Fibroblast of lung (primary cell): Measurements from ENCODE around the gene GLRA2. TPM values are rescaled to one million over a fixed set of nuclear protein-coding genes. Genes with fewer than 3 reads are reported as not detected.

ENCODE experiments used
- DNase-seq, 2 donors: peaks; one replicate each; pipeline versions ENCODE4 v3.0.0 to v3.0.0-alpha.2; 2010; ENCODE audit warnings: low read depth in 2 of 2
- H2AFZ ChIP-seq: 2 replicates; pipeline ENCODE4 v1.5.1; 2012; ENCODE audit warnings: low read length, control low read depth, inconsistent platforms
- H3K27ac ChIP-seq: 2 replicates; pipeline ENCODE4 v1.5.1; 2011; ENCODE audit warnings: low read length, control low read depth; ENCODE audit not compliant: insufficient read depth
- H3K27me3 ChIP-seq: 2 replicates; pipeline ENCODE4 v1.5.1; 2011; ENCODE audit warnings: mild to moderate bottlenecking, low read length; ENCODE audit not compliant: control insufficient read depth, insufficient read depth
- H3K36me3 ChIP-seq: 2 replicates; pipeline ENCODE4 v1.5.1; 2011; ENCODE audit warnings: low read length; ENCODE audit not compliant: control insufficient read depth, insufficient read depth
- H3K4me1 ChIP-seq: 2 replicates; pipeline ENCODE4 v1.5.1; 2011; ENCODE audit warnings: low read length; ENCODE audit not compliant: control insufficient read depth, insufficient read depth; ENCODE audit errors: extremely low read depth
- H3K4me2 ChIP-seq: 2 replicates; pipeline ENCODE4 v1.5.1; 2011; ENCODE audit warnings: low read length, control low read depth; ENCODE audit not compliant: insufficient read depth; ENCODE audit errors: extremely low read depth
- H3K4me3 ChIP-seq, 4 experiments: fragments of 200-600 bp in 1 of 4; sonication (generic) in 1 of 4; replicated peaks in 1 of 4; 2 replicates each; pipeline ENCODE4 v1.5.1; 2011 to 2016; ENCODE audit warnings: low read length in 4 of 4, low read depth in 3 of 4, mild to moderate bottlenecking in 3 of 4, control low read depth in 2 of 4, inconsistent platforms in 1 of 4, mixed read lengths in 1 of 4; ENCODE audit not compliant: insufficient read depth in 1 of 4; ENCODE audit errors: control extremely low read depth in 1 of 4
- H3K79me2 ChIP-seq: 2 replicates; pipeline ENCODE4 v1.5.1; 2012; ENCODE audit warnings: mild to moderate bottlenecking, low read length, inconsistent platforms; ENCODE audit not compliant: control insufficient read depth, insufficient read depth
- H3K9ac ChIP-seq: 2 replicates; pipeline ENCODE4 v1.5.1; 2011; ENCODE audit warnings: mild to moderate bottlenecking, low read length, control low read depth; ENCODE audit not compliant: insufficient read depth
- H3K9me3 ChIP-seq: 2 replicates; pipeline ENCODE4 v1.5.1; 2012; ENCODE audit warnings: low read depth, low read length; ENCODE audit not compliant: control insufficient read depth, insufficient read depth
- H4K20me1 ChIP-seq: 2 replicates; pipeline ENCODE4 v1.5.1; 2011; ENCODE audit warnings: low read length; ENCODE audit not compliant: control insufficient read depth, insufficient read depth; ENCODE audit errors: extremely low read depth
- CTCF ChIP-seq, 2 donors: IDR thresholded peaks in 1 of 2; conservative IDR thresholded peaks in 1 of 2; 1 replicate in 1 of 2; 2 replicates in 1 of 2; pipeline ENCODE4 v1.5.1; 2011 to 2012; ENCODE audit warnings: low read length in 2 of 2, control low read depth in 1 of 2, inconsistent platforms in 1 of 2, low read depth in 1 of 2, mild to moderate bottlenecking in 1 of 2
- EZH2 ChIP-seq: IDR thresholded peaks from 2 replicates; pipeline ENCODE4 v1.5.1; 2012; ENCODE audit warnings: low read length, control low read depth, mild to moderate bottlenecking; ENCODE audit errors: missing control alignments
- polyA plus RNA-seq, 2 donors: library from polyadenylated mRNA; depleted of rRNA in 1 of 2; stranded (reverse) in 1 of 2; unstranded in 1 of 2; fragments of >200 nt; gene quantifications; 2 replicates each; pipeline ENCODE4 v1.2.1, GENCODE V29; 2011 to 2012; ENCODE audit warnings: missing spikeins in 1 of 2
- total RNA-seq: library from RNA; depleted of rRNA; stranded (reverse); fragments of >200 nt; gene quantifications from 2 replicates; pipeline ENCODE4 v1.2.1, GENCODE V29; 2014

GLRA2 gene
- total and polyA plus RNA-seq, 2 donors (not counting 1 experiment from before 2014, with no cell fraction given), result not detected

GRCh38 chrX:14616301-14616700 is 87.0 kb downstream of the GLRA2 start:
- H3K4me3 ChIP-seq, result no peak overlapping the region
- no peaks in the 10 kb centered on the region for H3K36me3 ChIP-seq
- H3K4me1 ChIP-seq, result no peaks in the 10 kb centered on the region
- TF ChIP-seq CTCF (conservative IDR thresholded peaks at IDR 0.05 in 1 of 2, IDR thresholded peaks at IDR 0.05 in 1 of 2; ENCODE audit: low read depth in 1 of 2, low read length in 2 of 2) (no peak), EZH2 (no peak)
- no peak overlapping the region for H3K27ac ChIP-seq
- H2AFZ ChIP-seq, result no peak overlapping the region
- no peak overlapping the region for H3K4me2 ChIP-seq
- H3K79me2 ChIP-seq, result no peaks in the 10 kb centered on the region
- no peak overlapping the region for H3K9ac ChIP-seq
- H3K9me3 ChIP-seq, result no peaks in the 10 kb centered on the region
- DNase-seq, result peak; percentile 1 to 72
- no peaks in the 10 kb centered on the region for H4K20me1 ChIP-seq
- H3K27me3 ChIP-seq, result no peaks in the 10 kb centered on the region

GRCh38 chrX:14616836-14617235 is 87.5 kb downstream of the GLRA2 start:
- H3K9ac ChIP-seq, result no peak overlapping the region
- no peak overlapping the region for H2AFZ ChIP-seq
- no peaks in the 10 kb centered on the region for H3K4me1 ChIP-seq
- no peaks in the 10 kb centered on the region for H3K9me3 ChIP-seq
- H3K79me2 ChIP-seq, result no peaks in the 10 kb centered on the region
- no peak overlapping the region for H3K4me3 ChIP-seq
- no peaks in the 10 kb centered on the region for H3K27me3 ChIP-seq
- TF ChIP-seq CTCF (conservative IDR thresholded peaks at IDR 0.05 in 1 of 2, IDR thresholded peaks at IDR 0.05 in 1 of 2; ENCODE audit: low read depth in 1 of 2, low read length in 2 of 2) (no peak), EZH2 (no peak)
- H4K20me1 ChIP-seq, result no peaks in the 10 kb centered on the region
- peak; percentile 11 to 72 for DNase-seq
- no peak overlapping the region for H3K27ac ChIP-seq
- no peaks in the 10 kb centered on the region for H3K36me3 ChIP-seq
- H3K4me2 ChIP-seq, result no peak overlapping the region

- peak in 1 of 2 donors; percentile 12 for DNase-seq
Measured at GRCh38 chrX:14618177-14618965, 89.0 kb downstream of the GLRA2 start.

More at GRCh38 chrX:14618177-14618965, 89.0 kb downstream of the GLRA2 start:
- Histone ChIP-seq H3K36me3 (no peaks in the 10 kb centered on the region), H3K9me3 (no peaks in the 10 kb centered on the region), H3K4me1 (no peaks in the 10 kb centered on the region), H3K27me3 (no peaks in the 10 kb centered on the region), H4K20me1 (no peaks in the 10 kb centered on the region), H3K4me2 (no peak overlapping the region), H3K79me2 (no peaks in the 10 kb centered on the region), H3K4me3 (no peak overlapping the region), H3K27ac (no peak overlapping the region), H3K9ac (no peak overlapping the region), H2AFZ (no peak overlapping the region)
- TF ChIP-seq EZH2, result no peak
